ENCODE measurements around the gene TSSK6.

TSSK6 gene

DNA sequence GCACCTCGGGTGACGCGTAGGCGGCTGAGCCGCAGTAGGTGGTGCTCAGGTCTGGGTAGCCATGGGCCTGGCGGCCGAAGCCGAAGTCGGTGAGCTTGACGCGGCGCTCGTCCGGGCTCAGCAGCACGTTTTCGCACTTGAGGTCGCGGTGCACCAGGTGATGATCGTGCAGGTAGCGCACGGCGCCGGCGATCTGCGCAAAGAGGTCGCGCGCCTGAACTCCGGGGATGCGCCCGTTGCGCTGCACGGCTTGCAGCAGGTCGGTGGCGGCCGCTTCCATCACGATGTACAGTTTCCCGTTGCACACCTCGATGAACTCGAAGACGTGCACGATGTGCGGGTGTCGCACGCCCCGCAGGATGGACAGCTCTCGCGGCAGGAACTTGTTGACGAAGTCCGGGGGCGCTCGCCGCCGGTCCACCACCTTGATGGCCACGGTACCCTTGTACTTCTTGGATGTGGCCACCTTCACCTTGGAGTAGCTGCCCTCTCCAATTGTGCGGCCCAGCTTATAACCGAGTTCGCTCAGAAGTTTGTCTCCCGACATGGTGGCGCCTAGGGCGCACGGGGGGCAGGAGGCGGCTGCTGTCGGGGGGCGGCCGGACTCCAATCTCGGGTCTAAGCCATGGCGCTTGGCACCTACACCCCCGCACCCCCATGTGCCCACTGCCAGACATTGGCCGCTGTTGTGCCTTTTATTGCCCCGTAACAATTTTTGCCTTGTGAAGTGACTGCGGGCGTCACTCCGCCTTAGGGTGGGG lies at the start of gene TSSK6:
TSS of gene TSSK6 (minus strand) at position 668 of the 761 bp plus-strand sequence. CDS start at position 547, 121 bp downstream.
- no peak for TF ChIP-seq TCF12 (IDR thresholded peaks at IDR 0.05; ENCODE audit: low read depth)
- TF ChIP-seq CREB1 (IDR thresholded peaks at IDR 0.05; ENCODE audit: low read depth), result no peak
- TF ChIP-seq EP300 (IDR thresholded peaks at IDR 0.05; ENCODE audit: borderline replicate concordance), result no peak
- peak; percentile 50; the same call in 1 of the 2 replicates for TF ChIP-seq ZBTB7A (IDR thresholded peaks at IDR 0.05; ENCODE audit: low read depth)

DNA sequence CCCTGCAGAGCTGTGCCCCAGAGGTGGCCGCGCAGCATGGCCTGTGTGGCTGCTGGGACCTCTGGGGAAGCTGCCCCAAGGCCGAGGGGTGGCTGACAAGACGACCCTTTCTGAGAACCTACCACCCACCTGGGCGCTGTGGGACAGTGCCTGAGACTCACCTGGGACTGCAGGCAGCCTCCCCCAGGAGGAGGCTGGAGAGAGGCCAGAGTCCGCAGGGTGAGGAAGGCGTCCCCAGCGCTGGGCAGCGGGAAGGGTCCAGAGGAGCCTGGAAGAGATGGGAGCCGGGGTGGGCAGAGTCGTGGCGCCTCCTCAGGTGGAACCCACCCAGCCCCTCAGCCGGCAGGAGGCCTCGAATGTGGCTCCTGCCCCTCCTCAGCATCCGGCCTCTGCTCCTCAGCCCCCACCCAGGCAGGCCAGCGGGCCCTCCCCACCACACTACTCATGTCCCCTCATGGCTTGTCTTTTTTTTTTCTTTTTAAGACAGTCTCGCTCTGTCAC lies 48.0 kb upstream of the TSSK6 start:
- TF ChIP-seq CREB1 (IDR thresholded peaks at IDR 0.05; ENCODE audit: low read depth), result no peak
- TF ChIP-seq TCF12 (IDR thresholded peaks at IDR 0.05; ENCODE audit: low read depth), result no peak
- TF ChIP-seq FOXM1 (IDR thresholded peaks at IDR 0.05; ENCODE audit: borderline replicate concordance, low read depth), result no peak
- no peak for TF ChIP-seq EGR1 (IDR thresholded peaks at IDR 0.05)
- no peak for TF ChIP-seq ZBTB7A (IDR thresholded peaks at IDR 0.05; ENCODE audit: low read depth)
- no peak for TF ChIP-seq RAD21 (IDR thresholded peaks at IDR 0.05; ENCODE audit: low read depth)
- TF ChIP-seq CEBPB (IDR thresholded peaks at IDR 0.05), result no peak
- no peak for TF ChIP-seq YY1 (IDR thresholded peaks at IDR 0.05; ENCODE audit: low read depth)
- TF ChIP-seq, protein P1, sequence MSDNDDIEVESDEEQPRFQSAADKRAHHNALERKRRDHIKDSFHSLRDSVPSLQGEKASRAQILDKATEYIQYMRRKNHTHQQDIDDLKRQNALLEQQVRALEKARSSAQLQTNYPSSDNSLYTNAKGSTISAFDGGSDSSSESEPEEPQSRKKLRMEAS (IDR thresholded peaks at IDR 0.05), result no peak
- TF ChIP-seq, protein P2, sequence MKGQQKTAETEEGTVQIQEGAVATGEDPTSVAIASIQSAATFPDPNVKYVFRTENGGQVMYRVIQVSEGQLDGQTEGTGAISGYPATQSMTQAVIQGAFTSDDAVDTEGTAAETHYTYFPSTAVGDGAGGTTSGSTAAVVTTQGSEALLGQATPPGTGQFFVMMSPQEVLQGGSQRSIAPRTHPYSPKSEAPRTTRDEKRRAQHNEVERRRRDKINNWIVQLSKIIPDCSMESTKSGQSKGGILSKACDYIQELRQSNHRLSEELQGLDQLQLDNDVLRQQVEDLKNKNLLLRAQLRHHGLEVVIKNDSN (IDR thresholded peaks at IDR 0.05), result no peak
- no peak for TF ChIP-seq EP300 (IDR thresholded peaks at IDR 0.05; ENCODE audit: borderline replicate concordance)
- TF ChIP-seq TAF1 (IDR thresholded peaks at IDR 0.05; ENCODE audit: low read depth), result no peak
- TF ChIP-seq, protein P3, sequence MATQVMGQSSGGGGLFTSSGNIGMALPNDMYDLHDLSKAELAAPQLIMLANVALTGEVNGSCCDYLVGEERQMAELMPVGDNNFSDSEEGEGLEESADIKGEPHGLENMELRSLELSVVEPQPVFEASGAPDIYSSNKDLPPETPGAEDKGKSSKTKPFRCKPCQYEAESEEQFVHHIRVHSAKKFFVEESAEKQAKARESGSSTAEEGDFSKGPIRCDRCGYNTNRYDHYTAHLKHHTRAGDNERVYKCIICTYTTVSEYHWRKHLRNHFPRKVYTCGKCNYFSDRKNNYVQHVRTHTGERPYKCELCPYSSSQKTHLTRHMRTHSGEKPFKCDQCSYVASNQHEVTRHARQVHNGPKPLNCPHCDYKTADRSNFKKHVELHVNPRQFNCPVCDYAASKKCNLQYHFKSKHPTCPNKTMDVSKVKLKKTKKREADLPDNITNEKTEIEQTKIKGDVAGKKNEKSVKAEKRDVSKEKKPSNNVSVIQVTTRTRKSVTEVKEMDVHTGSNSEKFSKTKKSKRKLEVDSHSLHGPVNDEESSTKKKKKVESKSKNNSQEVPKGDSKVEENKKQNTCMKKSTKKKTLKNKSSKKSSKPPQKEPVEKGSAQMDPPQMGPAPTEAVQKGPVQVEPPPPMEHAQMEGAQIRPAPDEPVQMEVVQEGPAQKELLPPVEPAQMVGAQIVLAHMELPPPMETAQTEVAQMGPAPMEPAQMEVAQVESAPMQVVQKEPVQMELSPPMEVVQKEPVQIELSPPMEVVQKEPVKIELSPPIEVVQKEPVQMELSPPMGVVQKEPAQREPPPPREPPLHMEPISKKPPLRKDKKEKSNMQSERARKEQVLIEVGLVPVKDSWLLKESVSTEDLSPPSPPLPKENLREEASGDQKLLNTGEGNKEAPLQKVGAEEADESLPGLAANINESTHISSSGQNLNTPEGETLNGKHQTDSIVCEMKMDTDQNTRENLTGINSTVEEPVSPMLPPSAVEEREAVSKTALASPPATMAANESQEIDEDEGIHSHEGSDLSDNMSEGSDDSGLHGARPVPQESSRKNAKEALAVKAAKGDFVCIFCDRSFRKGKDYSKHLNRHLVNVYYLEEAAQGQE (IDR thresholded peaks at IDR 0.05; ENCODE audit: low read depth), result no peak
- TF ChIP-seq NFIC (IDR thresholded peaks at IDR 0.05), result no peak
- no peak for TF ChIP-seq TEAD4 (IDR thresholded peaks at IDR 0.05)

DNA sequence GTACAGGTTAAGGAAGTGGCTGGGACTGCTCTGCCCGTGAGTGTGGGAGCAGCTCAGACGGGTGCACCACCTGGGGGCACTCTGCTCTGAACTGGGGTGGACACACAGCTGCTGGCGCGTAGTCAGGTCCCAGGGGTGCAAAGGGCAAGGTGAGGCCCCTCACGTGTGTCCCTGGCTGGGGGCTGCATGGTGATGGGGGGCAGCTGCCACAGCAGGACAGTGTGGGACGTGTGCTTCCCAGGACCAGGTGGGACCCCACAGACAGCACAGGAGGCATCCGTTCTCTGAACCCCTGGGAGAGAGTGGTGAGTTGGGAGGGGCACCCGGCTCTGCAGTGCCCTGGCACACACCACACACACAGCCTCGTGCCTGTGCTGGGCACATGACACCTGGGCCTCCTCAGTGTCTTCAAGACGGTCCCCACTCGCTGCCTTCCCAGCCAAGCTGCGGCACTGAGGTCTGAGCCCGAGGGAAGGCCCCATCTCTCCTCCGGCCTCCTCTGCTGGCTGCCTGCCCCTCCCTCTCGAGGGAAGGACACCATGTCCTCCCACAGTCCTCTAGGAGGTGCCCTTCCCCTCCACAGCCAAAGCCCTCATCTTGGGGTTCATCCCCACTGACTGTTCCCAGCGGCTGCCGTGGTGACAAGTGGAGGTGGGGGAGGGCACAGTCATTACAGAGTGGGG lies 47.5 kb upstream of the TSSK6 start:
- TF ChIP-seq TEAD4 (IDR thresholded peaks at IDR 0.05) (no peak), TAF1 (IDR thresholded peaks at IDR 0.05; ENCODE audit: low read depth) (no peak), CREB1 (IDR thresholded peaks at IDR 0.05; ENCODE audit: low read depth) (no peak), TCF12 (IDR thresholded peaks at IDR 0.05; ENCODE audit: low read depth) (no peak), ZBTB7A (IDR thresholded peaks at IDR 0.05; ENCODE audit: low read depth) (no peak), EP300 (IDR thresholded peaks at IDR 0.05; ENCODE audit: borderline replicate concordance) (no peak), FOXM1 (IDR thresholded peaks at IDR 0.05; ENCODE audit: borderline replicate concordance, low read depth) (no peak)
- TF ChIP-seq, protein P2 (IDR thresholded peaks at IDR 0.05), result no peak

DNA sequence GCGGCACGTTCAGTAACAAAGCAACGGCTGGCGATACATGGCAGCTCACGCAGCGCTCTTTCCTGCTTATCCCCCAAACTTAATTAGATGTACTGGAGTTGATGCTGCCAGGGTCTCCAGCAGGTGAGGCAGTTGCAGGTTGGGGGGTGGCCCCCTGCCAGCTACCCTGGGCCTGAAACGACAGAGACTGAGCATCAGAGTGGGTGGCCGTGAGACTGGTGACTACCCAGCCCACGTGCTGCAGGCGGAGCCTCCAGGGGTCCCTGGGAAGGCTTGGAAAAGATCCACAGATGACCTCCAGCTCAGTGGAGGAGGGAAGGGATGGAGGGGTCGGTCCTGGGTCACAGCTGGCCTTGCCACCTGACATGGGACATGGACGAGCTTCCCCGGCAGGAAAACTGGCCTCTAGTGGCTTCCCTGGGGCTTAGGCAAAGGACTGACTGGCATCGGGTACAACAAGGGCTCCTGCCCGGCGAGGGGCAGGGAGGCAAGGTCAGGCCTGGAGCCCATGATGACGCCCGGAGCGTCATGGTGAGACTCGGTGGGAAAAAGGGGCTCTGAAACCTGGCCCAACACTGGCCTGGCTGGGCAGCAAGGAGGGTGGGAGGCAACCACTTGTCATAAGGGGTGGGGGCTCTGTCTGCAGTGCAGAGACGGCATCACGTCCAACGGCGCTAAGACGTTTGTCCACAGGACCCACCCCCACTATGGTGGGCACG lies 46.8 kb upstream of the TSSK6 start:
- no peak for TF ChIP-seq CREB1 (IDR thresholded peaks at IDR 0.05; ENCODE audit: low read depth)
- TF ChIP-seq, protein P2 (IDR thresholded peaks at IDR 0.05), result no peak
- no peak for TF ChIP-seq NFIC (IDR thresholded peaks at IDR 0.05)
- TF ChIP-seq CEBPB (IDR thresholded peaks at IDR 0.05), result no peak
- no peak for TF ChIP-seq FOXM1 (IDR thresholded peaks at IDR 0.05; ENCODE audit: borderline replicate concordance, low read depth)
- TF ChIP-seq TCF12 (IDR thresholded peaks at IDR 0.05; ENCODE audit: low read depth), result no peak
- TF ChIP-seq YY1 (IDR thresholded peaks at IDR 0.05; ENCODE audit: low read depth), result no peak
- TF ChIP-seq TAF1 (IDR thresholded peaks at IDR 0.05; ENCODE audit: low read depth), result no peak
- TF ChIP-seq EP300 (IDR thresholded peaks at IDR 0.05; ENCODE audit: borderline replicate concordance), result no peak
- no peak for TF ChIP-seq EGR1 (IDR thresholded peaks at IDR 0.05)
- no peak for TF ChIP-seq RAD21 (IDR thresholded peaks at IDR 0.05; ENCODE audit: low read depth)
- TF ChIP-seq, protein P3 (IDR thresholded peaks at IDR 0.05; ENCODE audit: low read depth), result no peak
- no peak for TF ChIP-seq TEAD4 (IDR thresholded peaks at IDR 0.05)
- TF ChIP-seq, protein P1 (IDR thresholded peaks at IDR 0.05), result no peak

All from Ishikawa (cell line).